Measurements from ENCODE around the gene PALS2. TPM values are rescaled to one million over a fixed set of nuclear protein-coding genes. Genes with fewer than 3 reads are reported as not detected.

PALS2 gene
- total RNA-seq, result 7.9 and 13.5 TPM in 2 replicates

GRCh38 chr7:24572997-24573553, at the start of gene PALS2:
TSS of gene PALS2 (plus strand) at chr7:24573452. CDS start at chr7:24623668, 50,216 bp downstream.

Other genes with a start within 250 kb of the PALS2 start
- gene GSDME, start 184.0 kb downstream of the PALS2 start, total RNA-seq, result 6.5 and 49.5 TPM in 2 replicates